OCI-LY7 (cell line): ENCODE results near the gene ANO9. TPM values are rescaled to one million over a fixed set of nuclear protein-coding genes. Genes with fewer than 3 reads are reported as not detected.

Experiments
- BruUV-seq: library from RNA; stranded (reverse); fragments of 400-500 nt; replicated peaks from 2 replicates; lab custom pipeline; 2021; lab: Mats Ljungman, UMichigan
- CTCF ChIA-PET: fragments of 300-600 bp; sonication (Branson Sonifier 250); formaldehyde crosslinking; loops from one replicate; lab custom pipeline; 2022; ENCODE audit warnings: antibody characterized with exemption; ENCODE audit not compliant: unreplicated experiment; lab: Charles Lee
- POLR2A ChIA-PET: fragments of 300-600 bp; sonication (Branson Sonifier 250); formaldehyde crosslinking; loops from one replicate; lab custom pipeline; 2022; ENCODE audit warnings: antibody characterized with exemption; lab: Charles Lee
- DNase-seq: peaks from one replicate; pipeline ENCODE4 v3.0.0-alpha.2; 2015; ENCODE audit warnings: low spot score
- H2AFZ ChIP-seq: fragments of 200-600 bp; sonication (generic), shearing (Covaris generic); 2 replicates; pipeline ENCODE4 v1.6.1; 2014; ENCODE audit warnings: mild to moderate bottlenecking, antibody characterized with exemption, low read length, moderate library complexity
- H3K27ac ChIP-seq: fragments of 200-600 bp; sonication (generic); 2 replicates; pipeline ENCODE4 v1.5.1; 2014; ENCODE audit warnings: mixed run types, low read depth, mild to moderate bottlenecking, moderate library complexity, low read length, inconsistent platforms; ENCODE audit not compliant: poor library complexity, severe bottlenecking
- H3K36me3 ChIP-seq: fragments of 200-600 bp; sonication (generic); 2 replicates; pipeline ENCODE4 v1.6.1; 2014; ENCODE audit warnings: mild to moderate bottlenecking, antibody characterized with exemption, low read length, moderate library complexity, mixed read lengths; ENCODE audit not compliant: insufficient read depth
- H3K4me1 ChIP-seq: fragments of 200-600 bp; sonication (generic); 2 replicates; pipeline ENCODE4 v1.5.1; 2014; ENCODE audit warnings: mild to moderate bottlenecking, low read length; ENCODE audit not compliant: insufficient read depth, poor library complexity, severe bottlenecking
- H3K4me2 ChIP-seq: fragments of 200-600 bp; sonication (generic); 2 replicates; pipeline ENCODE4 v1.6.1; 2014; ENCODE audit warnings: mild to moderate bottlenecking, low read length
- H3K4me3 ChIP-seq: fragments of 200-600 bp; sonication (generic); 2 replicates; pipeline ENCODE4 v1.5.1; 2014; ENCODE audit warnings: mild to moderate bottlenecking, low read depth, low read length; ENCODE audit not compliant: poor library complexity, severe bottlenecking
- H3K79me2 ChIP-seq: fragments of 200-600 bp; sonication (generic); 2 replicates; pipeline ENCODE4 v1.6.1; 2016; ENCODE audit warnings: low read depth, mild to moderate bottlenecking, low read length, moderate library complexity, mixed read lengths; ENCODE audit not compliant: insufficient read depth
- H3K9me2 ChIP-seq: fragments of 200-600 bp; sonication (generic); 2 replicates; pipeline ENCODE4 v1.6.1; 2016; ENCODE audit warnings: mild to moderate bottlenecking, low read length, mixed read lengths; ENCODE audit not compliant: insufficient read depth
- H3K9me3 ChIP-seq: fragments of 200-600 bp; sonication (generic); 2 replicates; pipeline ENCODE4 v1.6.1; 2014; ENCODE audit warnings: mild to moderate bottlenecking, mixed run types, low read length, mixed read lengths
- H4K20me1 ChIP-seq: fragments of 200-600 bp; sonication (generic); 2 replicates; pipeline ENCODE4 v1.6.1; 2014; ENCODE audit warnings: mild to moderate bottlenecking, antibody characterized with exemption, low read length, moderate library complexity, mixed read lengths; ENCODE audit not compliant: insufficient read depth
- CTCF ChIP-seq: fragments of 200-600 bp; sonication (generic); conservative IDR thresholded peaks from 2 replicates; pipeline ENCODE4 v1.5.1; 2014; ENCODE audit warnings: mild to moderate bottlenecking, antibody characterized with exemption, low read length, moderate library complexity, mixed read lengths
- EZH2phosphoT487 ChIP-seq: fragments of 200-600 bp; sonication (generic); IDR thresholded peaks from 2 replicates; pipeline ENCODE4 v1.6.1; 2018; ENCODE audit warnings: low read depth, borderline replicate concordance, mild to moderate bottlenecking, mixed run types, antibody characterized with exemption, low read length, moderate library complexity, mixed read lengths
- intact Hi-C: fragments of 100-400 bp; cut with micrococcal nuclease; formaldehyde crosslinking; loops from one replicate; pipeline ENCODE4 v1.10.0; 2022; ENCODE audit not compliant: unreplicated experiment
- total RNA-seq, 2 experiments: library from RNA; depleted of rRNA in 1 of 2; stranded (reverse); fragments of >200 nt in 1 of 2; shearing (Covaris generic) in 1 of 2; gene quantifications; 2 replicates each; pipeline ENCODE4 v1.2.3, GENCODE V29; 2014 to 2022

The ANO9 gene
- total RNA-seq, 2 experiments from 2014 or later = 25.7 to 27.6 TPM

GRCh38 chr11:409600-410483, 32.0 kb downstream of the ANO9 start:
- H3K79me2 ChIP-seq = no peaks in the 10 kb centered on the region
- ChIA-PET CTCF (no interaction called here), POLR2A (interaction anchor here (0.6 kb wide), 1 partner anchor 51 kb away, joined by 3 read pairs; no protein-coding TSS in a partner anchor)
- intact Hi-C loops = loop anchor here (5.0 kb wide), 1 partner anchor 97 kb away; the partner anchor contains the start of gene RNH1
- H3K27ac ChIP-seq = no peak overlapping the region
- no peak overlapping the region for H2AFZ ChIP-seq
- H3K9me3 ChIP-seq = no peaks in the 10 kb centered on the region
- H3K9me2 ChIP-seq = no peaks in the 10 kb centered on the region
- BruUV-seq = no TSS peak
- H3K4me1 ChIP-seq = peaks cover 22% of the 10 kb centered on the region
- H4K20me1 ChIP-seq = no peaks in the 10 kb centered on the region
- no peak for DNase-seq
- H3K4me3 ChIP-seq = no peak overlapping the region
- no peaks in the 10 kb centered on the region for H3K36me3 ChIP-seq
- TF ChIP-seq EZH2phosphoT487 = no peak
- no peak for TF ChIP-seq CTCF
- H3K4me2 ChIP-seq = no peak overlapping the region

- Histone ChIP-seq H3K9me2 (no peaks in the 10 kb centered on the region), H3K79me2 (no peaks in the 10 kb centered on the region), H2AFZ (no peak overlapping the region), H3K4me3 (no peak overlapping the region), H3K27ac (no peak overlapping the region), H3K9me3 (no peaks in the 10 kb centered on the region), H3K36me3 (no peaks in the 10 kb centered on the region), H3K4me1 (peaks cover 15% of the 10 kb centered on the region), H3K4me2 (no peak overlapping the region), H4K20me1 (no peaks in the 10 kb centered on the region)
- CTCF ChIA-PET = no interaction called here
- TF ChIP-seq EZH2phosphoT487 = no peak
- no peak for TF ChIP-seq CTCF
- no TSS peak for BruUV-seq
- no peak for DNase-seq
- POLR2A ChIA-PET = interaction anchor here (0.6 kb wide), 1 partner anchor 52 kb away, joined by 3 read pairs; no protein-coding TSS in a partner anchor
- intact Hi-C loops = loop anchor here (5.0 kb wide), 1 partner anchor 98 kb away; the partner anchor contains the start of gene RNH1
Measured at GRCh38 chr11:409008-409599, 32.7 kb downstream of the ANO9 start.
